Activated T-helper 17 cell treated with anti-CD3 and anti-CD28 coated beads, Interleukin-2, amount 50 U/mL, for 72 hours (primary cell): ENCODE data around the gene CDSN. TPM values are rescaled to one million over a fixed set of nuclear protein-coding genes. Genes with fewer than 3 reads are reported as not detected.
"Not testable (repeated sequence)": the region's sequence is repeated elsewhere in the genome, so short reads cannot be mapped to it uniquely, and the experiment has no call there.

Source experiments
- ATAC-seq: fragments of 150-1000 bp; cut with Tn5 transposase; replicated peaks from 2 replicates; pipeline ENCODE4 v1.10.0; 2021; ENCODE audit warnings: mild to moderate bottlenecking, moderate library complexity
- H3K27ac Mint-ChIP-seq: one replicate; pipeline ENCODE4 v1.8.0; 2022; ENCODE audit warnings: mixed read lengths
- H3K27me3 Mint-ChIP-seq: one replicate; pipeline ENCODE4 v1.8.0; 2022; ENCODE audit warnings: mixed read lengths
- H3K36me3 Mint-ChIP-seq: one replicate; pipeline ENCODE4 v1.8.0; 2022; ENCODE audit warnings: low read depth, mild to moderate bottlenecking, mixed read lengths
- H3K4me1 Mint-ChIP-seq: one replicate; pipeline ENCODE4 v1.8.0; 2022; ENCODE audit warnings: mixed read lengths
- H3K4me3 Mint-ChIP-seq: one replicate; pipeline ENCODE4 v1.8.0; 2022; ENCODE audit warnings: mild to moderate bottlenecking, mixed read lengths
- H3K9me3 Mint-ChIP-seq: one replicate; pipeline ENCODE4 v1.8.0; 2022; ENCODE audit warnings: mixed read lengths
- total RNA-seq, 2 donors: library from RNA; stranded (reverse); gene quantifications; one replicate each; pipeline ENCODE4 v1.2.3, GENCODE V29; 2022

CDSN gene
- total RNA-seq, 2 donors from 2014 or later = not detected

GRCh38 chr6:31067891-31068668, 52.2 kb downstream of the CDSN start:
- H3K4me1 Mint-ChIP-seq, H3K36me3 Mint-ChIP-seq, H3K9me3 Mint-ChIP-seq, ATAC-seq, H3K27me3 Mint-ChIP-seq, H3K27ac Mint-ChIP-seq, H3K4me3 Mint-ChIP-seq: not testable (repeated sequence)

- H3K27ac Mint-ChIP-seq, H3K9me3 Mint-ChIP-seq, H3K36me3 Mint-ChIP-seq, ATAC-seq, H3K27me3 Mint-ChIP-seq, H3K4me3 Mint-ChIP-seq, H3K4me1 Mint-ChIP-seq: not testable (repeated sequence)
Observed at GRCh38 chr6:31067028-31067427, 53.2 kb downstream of the CDSN start.

- no peak for ATAC-seq
- Mint-ChIP-seq H3K9me3 (no peaks in the 10 kb centered on the region), H3K4me3 (no peak overlapping the region), H3K4me1 (no peaks in the 10 kb centered on the region), H3K27ac (no peak overlapping the region), H3K36me3 (no peaks in the 10 kb centered on the region), H3K27me3 (peaks cover 5% of the 10 kb centered on the region)
Observed at GRCh38 chr6:31065556-31065955, 54.7 kb downstream of the CDSN start.

Other genes with a start within 250 kb of the CDSN start
- gene DDR1, start 235.9 kb downstream of the CDSN start, total RNA-seq = 10 to 100 TPM in 1 of 2 donors, 1 to 10 TPM in 1; 3.0 to 19.5 TPM
- 10 to 100 TPM; 34.3 to 39.9 TPM for gene GTF2H4, start 212.2 kb downstream of the CDSN start, total RNA-seq
- gene VARS2, start 206.2 kb downstream of the CDSN start, total RNA-seq = 10 to 100 TPM; 50.5 to 64.4 TPM
- not detected for gene SFTA2, start 188.3 kb downstream of the CDSN start, total RNA-seq
- not detected for gene MUCL3, start 179.5 kb downstream of the CDSN start, total RNA-seq
- not detected for gene MUC21, start 136.7 kb downstream of the CDSN start, total RNA-seq
- gene MUC22, start 110.0 kb downstream of the CDSN start, total RNA-seq = not detected
- not detected for gene C6orf15, start 7.9 kb downstream of the CDSN start, total RNA-seq
- not detected for gene PSORS1C1, start 5.6 kb downstream of the CDSN start, total RNA-seq
- gene PSORS1C2, start 18.6 kb upstream of the CDSN start, total RNA-seq = not detected
- gene CCHCR1, start 37.4 kb upstream of the CDSN start, total RNA-seq = 10 to 100 TPM; 52.4 to 85.5 TPM
- gene TCF19, start 38.1 kb upstream of the CDSN start, total RNA-seq = 100 to 1,000 TPM in 1 of 2 donors, 10 to 100 TPM in 1; 91.1 to 125 TPM
- gene POU5F1, start 50.2 kb upstream of the CDSN start, total RNA-seq = under 1 TPM in 1 of 2 donors, not detected in 1; 0.16 TPM
- 1,000 to 10,000 TPM in 1 of 2 donors, 100 to 1,000 TPM in 1; 620 to 1,648 TPM for gene HLA-C, start 151.6 kb upstream of the CDSN start, total RNA-seq
- gene HLA-B, start 236.7 kb upstream of the CDSN start, total RNA-seq = 1,000 to 10,000 TPM; 3,089 to 4,180 TPM